H9 (cell line): Measurements from ENCODE around the gene EPHA2. TPM values are rescaled to one million over a fixed set of nuclear protein-coding genes. Genes with fewer than 3 reads are reported as not detected.

Experiments
- DNase-seq: peaks from one replicate; pipeline ENCODE4 v3.0.0-alpha.2; 2017
- H2AFZ ChIP-seq: one replicate; pipeline ENCODE4 v1.6.1; 2013; ENCODE audit warnings: mild to moderate bottlenecking, low read length, control low read depth, moderate library complexity
- H2AK5ac ChIP-seq: 2 replicates; pipeline ENCODE4 v1.6.1; 2013; ENCODE audit warnings: low read length, control low read depth, mixed read lengths; ENCODE audit not compliant: insufficient read length
- H2BK120ac ChIP-seq: one replicate; pipeline ENCODE4 v1.6.1; 2013; ENCODE audit warnings: low read depth, mild to moderate bottlenecking, low read length, control low read depth, inconsistent platforms; ENCODE audit not compliant: poor library complexity, severe bottlenecking
- H2BK12ac ChIP-seq: 2 replicates; pipeline ENCODE4 v1.6.1; 2013; ENCODE audit warnings: low read length, control low read depth, mixed read lengths, low read depth; ENCODE audit not compliant: insufficient read length
- H2BK15ac ChIP-seq: 2 replicates; pipeline ENCODE4 v1.6.1; 2013; ENCODE audit warnings: low read depth, low read length, control low read depth
- H2BK20ac ChIP-seq: one replicate; pipeline ENCODE4 v1.6.1; 2013; ENCODE audit warnings: low read depth, mild to moderate bottlenecking, low read length, control low read depth, inconsistent platforms; ENCODE audit not compliant: poor library complexity, severe bottlenecking
- H2BK5ac ChIP-seq: 2 replicates; pipeline ENCODE4 v1.6.1; 2013; ENCODE audit warnings: low read length, control low read depth, mixed read lengths; ENCODE audit not compliant: insufficient read length
- H3K14ac ChIP-seq: 2 replicates; pipeline ENCODE4 v1.6.1; 2013; ENCODE audit warnings: low read length, control low read depth; ENCODE audit not compliant: insufficient read depth
- H3K18ac ChIP-seq: 2 replicates; pipeline ENCODE4 v1.6.1; 2013; ENCODE audit warnings: low read depth, mild to moderate bottlenecking, mixed read lengths, low read length, control low read depth; ENCODE audit not compliant: insufficient read length
- H3K23ac ChIP-seq: 2 replicates; pipeline ENCODE4 v1.6.1; 2013; ENCODE audit warnings: low read length, control low read depth, mixed read lengths, low read depth; ENCODE audit not compliant: insufficient read length
- H3K23me2 ChIP-seq: 2 replicates; pipeline ENCODE4 v1.6.1; 2013; ENCODE audit warnings: low read depth, mild to moderate bottlenecking, mixed read lengths, low read length, control low read depth; ENCODE audit not compliant: insufficient read length, poor library complexity, severe bottlenecking
- H3K27ac ChIP-seq: 2 replicates; pipeline ENCODE4 v1.5.1; 2013; ENCODE audit warnings: low read length, control low read depth, mixed read lengths, low read depth; ENCODE audit not compliant: insufficient read length
- H3K27me3 ChIP-seq: 2 replicates; pipeline ENCODE4 v1.6.1; 2013; ENCODE audit warnings: low read length, control low read depth, inconsistent platforms; ENCODE audit not compliant: insufficient read depth
- H3K4ac ChIP-seq: 2 replicates; pipeline ENCODE4 v1.6.1; 2013; ENCODE audit warnings: low read depth, mild to moderate bottlenecking, control low read depth, inconsistent platforms, low read length, moderate library complexity
- H3K4me1 ChIP-seq: 2 replicates; pipeline ENCODE4 v1.6.1; 2013; ENCODE audit warnings: low read length, control low read depth, inconsistent platforms; ENCODE audit not compliant: insufficient read depth
- H3K4me2 ChIP-seq: 2 replicates; pipeline ENCODE4 v1.6.1; 2013; ENCODE audit warnings: low read length, control low read depth, mixed read lengths; ENCODE audit not compliant: insufficient read length, insufficient read depth
- H3K56ac ChIP-seq: 2 replicates; pipeline ENCODE4 v1.6.1; 2013; ENCODE audit warnings: low read depth, mild to moderate bottlenecking, mixed read lengths, low read length, control low read depth; ENCODE audit not compliant: insufficient read length
- H3K79me1 ChIP-seq: 2 replicates; pipeline ENCODE4 v1.6.1; 2013; ENCODE audit warnings: low read depth, mild to moderate bottlenecking, moderate library complexity, low read length, control low read depth, inconsistent platforms; ENCODE audit not compliant: insufficient read depth, poor library complexity, severe bottlenecking
- H3K79me2 ChIP-seq: 2 replicates; pipeline ENCODE4 v1.6.1; 2013; ENCODE audit warnings: low read length, control low read depth, inconsistent platforms; ENCODE audit not compliant: insufficient read depth
- H3K9ac ChIP-seq: 2 replicates; pipeline ENCODE4 v1.6.1; 2013; ENCODE audit warnings: low read length, control low read depth, mixed read lengths; ENCODE audit not compliant: insufficient read length; ENCODE audit errors: extremely low read depth
- H3K9me3 ChIP-seq: one replicate; pipeline ENCODE4 v1.6.1; 2013; ENCODE audit warnings: low read depth, low read length, inconsistent platforms; ENCODE audit not compliant: control insufficient read depth
- H3T11ph ChIP-seq: one replicate; pipeline ENCODE4 v1.6.1; 2013; ENCODE audit warnings: mild to moderate bottlenecking, low read length, control low read depth, inconsistent platforms
- H4K20me1 ChIP-seq: one replicate; pipeline ENCODE4 v1.6.1; 2013; ENCODE audit not compliant: control insufficient read depth, insufficient read length, insufficient read depth
- H4K5ac ChIP-seq: 2 replicates; pipeline ENCODE4 v1.6.1; 2013; ENCODE audit warnings: low read depth, mild to moderate bottlenecking, mixed read lengths, low read length, control low read depth; ENCODE audit not compliant: insufficient read length
- H4K8ac ChIP-seq: replicated peaks from 2 replicates; pipeline ENCODE4 v1.6.1; 2013; ENCODE audit warnings: low read length, control low read depth, mixed read lengths, low read depth; ENCODE audit not compliant: insufficient read length
- H4K91ac ChIP-seq: 2 replicates; pipeline ENCODE4 v1.6.1; 2013; ENCODE audit warnings: low read depth, mild to moderate bottlenecking, moderate library complexity, mixed read lengths, low read length, control low read depth; ENCODE audit not compliant: insufficient read length
- H3K27ac Mint-ChIP-seq, 3 experiments: 2 replicates in 2 of 3; 3 replicates in 1 of 3; pipeline ENCODE4 v1.8.0; 2020 to 2021; ENCODE audit warnings: mixed read lengths in 3 of 3, mild to moderate bottlenecking in 1 of 3, moderate library complexity in 1 of 3
- H3K27me3 Mint-ChIP-seq: 2 replicates; pipeline ENCODE4 v1.8.0; 2021; ENCODE audit warnings: low read depth, mild to moderate bottlenecking, moderate library complexity, mixed read lengths
- H3K36me3 Mint-ChIP-seq, 3 experiments: 2 replicates in 2 of 3; 3 replicates in 1 of 3; pipeline ENCODE4 v1.8.0; 2020 to 2021; ENCODE audit warnings: low read depth in 3 of 3, mixed read lengths in 3 of 3; ENCODE audit not compliant: insufficient read depth in 1 of 3
- H3K4me1 Mint-ChIP-seq, 2 experiments: 2 replicates each; pipeline ENCODE4 v1.8.0; 2020; ENCODE audit warnings: mixed read lengths in 2 of 2
- H3K4me3 Mint-ChIP-seq, 2 experiments: 2 replicates in 1 of 2; 3 replicates in 1 of 2; pipeline ENCODE4 v1.8.0; 2020 to 2021; ENCODE audit warnings: mild to moderate bottlenecking in 2 of 2, mixed read lengths in 2 of 2, moderate library complexity in 1 of 2
- H3K9me3 Mint-ChIP-seq, 2 experiments: 2 replicates in 1 of 2; 3 replicates in 1 of 2; pipeline ENCODE4 v1.8.0; 2020; ENCODE audit warnings: mild to moderate bottlenecking in 2 of 2, mixed read lengths in 2 of 2, moderate library complexity in 1 of 2
- CTCF ChIP-seq: fragments of 200-600 bp; sonication (generic); conservative IDR thresholded peaks from 3 replicates; pipeline ENCODE4 v1.8.0; 2021; ENCODE audit warnings: antibody characterized with exemption, mild to moderate bottlenecking
- WGBS: extraction: QIAGEN DNeasy Blood & Tissue Kit; methylation state at CpG from one replicate; pipeline ENCODE4 v1.1.7; 2013; ENCODE audit warnings: missing lambda C conversion rate, low lambda C conversion rate, mixed read lengths; ENCODE audit not compliant: insufficient read length; ENCODE audit errors: extremely low coverage; 5-methylcytosine and 5-hydroxymethylcytosine counted together
- total RNA-seq: library from RNA; stranded (reverse); gene quantifications from 2 replicates; pipeline ENCODE4 v1.2.1, GENCODE V29; 2021

The EPHA2 gene
- total RNA-seq, 1 experiment from 2014 or later, result 33.1 TPM

- peaks cover 7% of the 10 kb centered on the region for H3K23me2 ChIP-seq
- H3K4me1 ChIP-seq, result peaks cover 5% of the 10 kb centered on the region; the same call in 1 of the 2 replicates
- no peak for DNase-seq
- H3K23ac ChIP-seq, result no peak overlapping the region
- Mint-ChIP-seq H3K4me1 (peaks cover 45% of the 10 kb centered on the region in 2 experiments), H3K9me3 (no peaks in the 10 kb centered on the region), H3K27me3 (peaks cover 26% of the 10 kb centered on the region), H3K4me3 (peak overlapping the region; percentile 88 to 95), H3K36me3 (peaks cover 0 to 18% (median 2%) of the 10 kb centered on the region in 3 experiments; a peak in 4 of 7 replicates), H3K27ac (no peak overlapping the region)
- no peak overlapping the region for H3K4ac ChIP-seq
- H3K9me3 ChIP-seq, result no peaks in the 10 kb centered on the region
- no peak for TF ChIP-seq CTCF
- no peak overlapping the region for H4K8ac ChIP-seq
- H2AFZ ChIP-seq, result no peak overlapping the region
- no peak overlapping the region for H2BK20ac ChIP-seq
- no peak overlapping the region for H2BK12ac ChIP-seq
- no peak overlapping the region for H3K9ac ChIP-seq
- no peak overlapping the region for H2BK15ac ChIP-seq
- H3K18ac ChIP-seq, result no peak overlapping the region
- H3K27me3 ChIP-seq, result no peaks in the 10 kb centered on the region
- no peak overlapping the region for H3K14ac ChIP-seq
- H2BK120ac ChIP-seq, result no peak overlapping the region
- no peaks in the 10 kb centered on the region for H3K79me1 ChIP-seq
- no peak overlapping the region for H4K5ac ChIP-seq
- no peak overlapping the region for H3K56ac ChIP-seq
- no peak overlapping the region for H3K27ac ChIP-seq
- no peak overlapping the region for H3T11ph ChIP-seq
- H4K91ac ChIP-seq, result no peak overlapping the region
- WGBS, result no CpG with 5 or more reads among the region's 17 CpGs
- no peak overlapping the region for H2BK5ac ChIP-seq
- H3K79me2 ChIP-seq, result peaks cover 37% of the 10 kb centered on the region; the same call in 1 of the 2 replicates
- H4K20me1 ChIP-seq, result no peaks in the 10 kb centered on the region
- H2AK5ac ChIP-seq, result no peak overlapping the region
- H3K4me2 ChIP-seq, result peak overlapping the region; percentile 52
Observed at GRCh38 chr1:16153999-16154673, 1.7 kb downstream of the EPHA2 start.
